HL-60/S4 treated with phorbol 12-myristate 13-acetate at 8.2 ng/mL for 4 days and 3 days (cell line): ENCODE measurements around the gene CAMK4.
"Not testable (repeated sequence)": the region's sequence is repeated elsewhere in the genome, so short reads cannot be mapped to it uniquely, and the experiment has no call there.

Experiments used
- in situ Hi-C: fragments of 300-500 bp; cut with MboI; formaldehyde crosslinking; loops from 2 replicates; pipeline ENCODE4 v1.15.0; 2022; ENCODE audit warnings: low sequenced_read_pairs

CAMK4 gene

GRCh38 chr5:111374380-111374779 lies 150.2 kb downstream of the CAMK4 start:
- in situ Hi-C loops, result no loop called here

- in situ Hi-C loops, result no loop called here
Observed at GRCh38 chr5:111375645-111376044, 151.5 kb downstream of the CAMK4 start.

GRCh38 chr5:111377306-111377705 lies 153.1 kb downstream of the CAMK4 start:
- in situ Hi-C loops, result no loop called here

GRCh38 chr5:111379391-111379816 lies 155.2 kb downstream of the CAMK4 start:
- in situ Hi-C loops, result no loop called here

- in situ Hi-C loops, result no loop called here
Observed at GRCh38 chr5:111383288-111383970, 159.2 kb downstream of the CAMK4 start.

DNA sequence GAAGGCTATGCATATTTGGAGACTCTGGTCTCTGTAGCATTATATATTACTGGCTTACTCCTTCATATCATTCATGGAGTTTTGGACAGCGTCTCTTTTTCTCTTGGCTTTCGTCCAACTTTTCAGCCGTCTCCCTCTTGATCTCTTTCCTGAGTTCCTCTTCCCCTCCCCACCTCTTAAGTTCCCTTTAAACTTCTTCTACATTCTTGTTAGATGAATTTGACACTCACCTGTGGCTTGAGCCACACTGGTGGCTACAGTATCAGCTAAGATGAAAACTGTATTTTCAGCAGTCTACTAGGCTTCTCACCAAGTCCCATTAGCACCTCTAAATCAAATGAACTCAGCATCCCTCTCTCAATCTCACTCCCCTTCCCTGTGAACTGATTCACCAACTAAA lies 160.0 kb downstream of the CAMK4 start:
- in situ Hi-C loops, result no loop called here

- in situ Hi-C loops, result no loop called here
Observed at GRCh38 chr5:111385051-111385450, 160.9 kb downstream of the CAMK4 start.

DNA sequence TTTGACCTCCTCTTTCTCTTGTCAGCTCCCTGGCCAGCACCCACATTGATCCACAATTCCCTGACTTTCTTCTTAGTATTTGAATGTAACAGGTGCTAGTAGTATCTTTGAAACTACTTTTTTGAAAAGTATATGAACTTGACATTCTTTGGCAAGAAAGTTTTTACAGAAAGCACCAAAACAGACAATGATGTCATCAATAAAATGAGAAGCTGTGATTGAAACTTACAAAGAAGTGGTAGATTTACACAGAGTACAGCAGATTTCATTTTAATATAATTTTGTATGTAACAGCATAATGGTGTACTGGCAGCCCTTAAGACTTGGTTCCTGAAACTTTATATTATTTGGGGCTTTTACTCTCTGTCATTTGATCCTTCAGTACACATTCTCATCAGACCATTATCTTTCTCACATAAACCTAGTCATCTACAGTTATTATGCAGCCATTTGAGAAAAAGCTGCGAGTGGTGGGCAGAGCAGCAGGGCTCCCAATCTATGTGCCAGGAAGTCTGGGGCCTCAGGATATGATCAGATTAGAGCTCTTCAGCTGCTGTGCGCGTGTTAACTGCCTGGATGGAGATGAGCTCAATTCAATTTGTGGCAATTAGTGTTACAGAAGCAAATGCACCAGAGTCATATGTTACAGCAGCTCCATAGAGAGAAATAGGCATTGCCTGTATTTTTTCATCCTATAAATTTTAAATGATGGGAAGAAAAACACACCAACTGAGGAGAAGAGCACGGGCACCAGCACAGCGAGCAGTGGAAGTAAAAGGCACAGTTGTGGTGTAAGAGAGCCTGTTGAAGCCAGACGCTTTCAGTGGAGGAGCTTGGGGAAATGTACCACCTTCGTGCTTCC lies 162.0 kb downstream of the CAMK4 start:
- in situ Hi-C loops, result no loop called here

DNA sequence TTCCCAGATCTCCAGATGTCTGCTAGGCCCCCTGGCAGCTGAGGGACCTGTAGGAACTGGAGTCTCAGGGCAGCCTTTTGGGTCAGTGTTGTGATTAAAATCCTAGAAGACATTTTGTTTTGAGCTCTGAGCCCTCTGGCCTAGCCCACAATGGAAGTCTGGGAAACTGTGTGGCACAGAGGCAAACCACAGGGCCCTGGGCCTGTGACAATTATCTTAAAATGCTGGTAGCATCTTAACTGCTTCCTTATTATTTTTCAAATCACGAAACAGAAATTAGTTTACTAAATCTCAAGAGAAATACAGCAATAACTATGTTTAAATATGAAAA lies 162.6 kb downstream of the CAMK4 start:
- in situ Hi-C loops, result no loop called here

GRCh38 chr5:111387361-111387760 lies 163.2 kb downstream of the CAMK4 start:
- in situ Hi-C loops, result no loop called here

DNA sequence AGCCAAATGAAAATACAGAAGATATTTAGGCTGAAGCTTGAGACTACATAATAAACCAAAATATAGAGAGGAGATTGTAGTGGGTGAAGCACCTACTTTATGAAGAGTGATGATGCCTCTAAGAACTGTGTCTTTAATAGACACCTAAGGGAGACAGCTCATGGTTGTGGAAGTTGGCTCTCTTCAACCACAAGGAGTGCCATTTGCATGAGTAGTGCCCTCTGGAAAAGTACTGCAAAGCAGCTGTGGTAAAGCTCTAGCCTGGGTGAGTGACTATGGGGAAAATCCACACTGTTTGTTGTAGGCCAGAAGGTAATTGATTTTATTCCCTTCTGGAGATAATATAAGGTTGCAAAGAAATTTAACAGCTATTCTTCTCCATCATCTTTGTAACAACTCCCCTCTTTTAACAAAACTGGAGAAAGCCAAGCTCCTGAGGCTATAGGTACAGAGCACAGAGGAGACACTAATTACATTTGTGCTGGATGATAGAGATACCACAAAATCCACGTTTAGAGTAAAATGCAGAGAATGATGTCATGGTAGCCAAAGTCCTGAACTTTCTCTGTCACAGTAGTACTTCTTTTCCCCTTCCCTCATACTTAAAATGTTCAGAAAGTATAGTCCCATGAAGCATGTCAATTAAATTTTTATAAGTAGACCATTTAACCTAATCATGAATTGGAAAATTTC lies 165.4 kb downstream of the CAMK4 start:
- in situ Hi-C loops, result no loop called here

DNA sequence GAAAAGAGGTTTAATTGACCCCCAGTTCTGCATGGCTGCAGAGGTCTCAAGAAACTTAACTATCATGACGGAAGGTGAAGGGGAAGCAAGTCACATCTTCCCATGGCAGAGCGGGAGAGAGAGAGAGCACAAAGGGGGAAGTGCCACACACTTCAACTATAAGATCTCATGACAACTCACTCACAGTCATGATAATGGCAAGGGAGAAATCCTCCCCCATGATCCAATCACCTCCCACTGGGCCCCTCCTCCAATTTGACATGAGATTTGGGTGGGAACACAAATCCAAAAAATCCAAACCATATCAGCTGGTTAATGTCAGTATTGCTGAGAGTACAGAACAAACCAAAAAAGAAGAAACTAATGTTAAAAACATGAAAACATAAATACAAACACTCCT lies 168.0 kb downstream of the CAMK4 start:
- in situ Hi-C loops, result no loop called here

GRCh38 chr5:111394586-111394985 lies 170.4 kb downstream of the CAMK4 start:
- in situ Hi-C loops, result no loop called here

- in situ Hi-C loops, result no loop called here
Observed at GRCh38 chr5:111398013-111398412, 173.8 kb downstream of the CAMK4 start.

DNA sequence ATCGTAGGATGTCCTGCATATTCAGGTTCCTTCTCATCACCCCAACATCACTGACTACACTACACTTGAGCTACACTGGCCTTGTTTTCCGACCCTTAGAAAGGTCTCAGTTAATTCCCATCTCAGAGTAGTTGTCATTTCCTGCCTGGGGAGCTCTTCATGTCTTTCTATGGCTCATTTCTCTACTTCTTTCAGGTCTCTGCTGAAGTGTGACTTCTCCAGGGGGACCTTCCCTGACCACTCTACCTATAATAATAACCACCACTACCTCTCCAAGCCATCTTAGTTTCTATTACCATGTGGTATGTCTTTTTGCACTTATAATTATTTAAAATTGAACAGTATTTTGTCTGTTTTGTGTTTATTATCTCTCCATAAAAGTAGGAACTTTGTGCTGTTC lies 174.9 kb downstream of the CAMK4 start:
- in situ Hi-C loops, result no loop called here

DNA sequence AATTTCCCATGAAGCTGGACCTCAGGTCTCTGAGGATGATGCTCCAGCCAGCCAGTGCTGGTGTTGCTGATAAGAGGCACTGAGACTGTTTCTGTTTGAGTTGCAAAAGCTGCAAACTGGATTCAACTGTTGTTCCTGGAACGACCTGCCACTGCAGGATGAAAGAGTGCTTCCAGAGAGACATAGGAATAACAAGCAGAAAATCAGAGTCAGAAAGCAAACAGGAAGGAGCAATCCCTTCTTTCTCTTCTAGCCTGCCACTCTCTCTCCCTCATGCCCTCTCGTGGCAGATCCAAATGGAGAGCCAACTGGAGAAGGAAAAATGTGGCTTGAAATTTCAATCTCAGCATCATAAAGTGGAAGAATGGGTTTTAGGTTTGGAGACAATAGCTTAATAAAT lies 177.7 kb downstream of the CAMK4 start:
- in situ Hi-C loops, result no loop called here

- in situ Hi-C loops, result no loop called here
Observed at GRCh38 chr5:111404270-111404769, 180.1 kb downstream of the CAMK4 start.

DNA sequence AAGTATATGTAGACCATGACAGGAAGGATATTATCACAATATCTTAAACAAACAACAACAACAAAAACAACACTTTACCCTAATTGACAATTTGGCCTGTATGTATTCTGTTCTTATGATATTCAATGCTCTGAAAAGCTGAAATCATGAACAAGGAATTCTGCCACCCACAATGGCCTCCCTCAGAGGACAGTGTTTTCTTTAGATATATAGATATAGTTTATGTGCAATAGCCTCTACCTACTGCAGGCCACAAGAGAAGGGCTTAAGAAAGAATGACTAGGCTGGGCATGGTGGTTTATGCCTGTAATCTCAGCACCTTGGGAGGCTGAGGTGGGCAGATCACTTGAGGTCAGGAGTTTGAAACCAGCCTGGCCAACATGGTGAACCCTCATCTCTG lies 183.4 kb downstream of the CAMK4 start:
- in situ Hi-C loops, result no loop called here

GRCh38 chr5:111408817-111409216 lies 184.6 kb downstream of the CAMK4 start:
- in situ Hi-C loops, result no loop called here

- in situ Hi-C loops, result not testable (repeated sequence)
Observed at GRCh38 chr5:111409266-111409665, 185.1 kb downstream of the CAMK4 start.

- in situ Hi-C loops, result not testable (repeated sequence)
Observed at GRCh38 chr5:111410067-111410466, 185.9 kb downstream of the CAMK4 start.

DNA sequence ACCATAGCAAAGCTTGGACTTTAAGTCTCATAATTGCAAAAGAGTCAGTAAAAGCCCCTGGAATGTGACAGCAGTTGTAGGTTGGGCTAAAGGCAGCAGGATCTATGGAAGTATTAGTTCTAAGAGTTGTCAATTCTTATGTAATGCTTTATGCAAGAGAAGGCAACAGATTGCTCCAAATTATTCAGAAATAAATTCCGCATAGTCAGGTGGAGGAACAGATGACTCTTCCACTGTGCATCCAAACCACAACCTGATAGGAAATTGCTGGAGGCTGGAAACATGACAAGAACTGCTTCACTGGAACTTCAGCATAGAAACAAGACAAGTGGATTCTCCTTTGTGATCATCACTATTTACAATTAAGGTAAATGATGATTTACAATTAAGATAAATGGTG lies 187.1 kb downstream of the CAMK4 start:
- in situ Hi-C loops, result no loop called here
